Measurements from ENCODE around the gene USE1. TPM values are rescaled to one million over a fixed set of nuclear protein-coding genes. Genes with fewer than 3 reads are reported as not detected.

Gene USE1
- total and polyA plus RNA-seq, 4 donors, result 9.6 to 27.8 (median 18.1) TPM

GRCh38 chr19:17235300-17235970 lies 20.3 kb downstream of the USE1 start:
- Histone ChIP-seq H3K36me3 (ENCODE audit: control insufficient read depth in 4 of 4, insufficient read depth in 3 of 4, low read depth in 1 of 4, low read length in 3 of 4) (peaks cover 7 to 27% (median 16%) of the 10 kb centered on the region in 4 donors), H3K9me3 (ENCODE audit: control insufficient read depth in 4 of 4, low read length in 3 of 4) (no peaks in the 10 kb centered on the region), H3K4me3 (ENCODE audit: low read depth in 1 of 3, low read length in 3 of 3) (peak overlapping the region in 2 of 3 donors; percentile 23 to 51), H3K27ac (ENCODE audit: low read depth in 1 of 2, low read length in 2 of 2) (peak overlapping the region; percentile 40 to 46), H3K4me1 (ENCODE audit: control insufficient read depth in 4 of 4, insufficient read depth in 4 of 4, low read length in 3 of 4) (peaks cover 17 to 53% (median 40%) of the 10 kb centered on the region in 4 donors), H3K9ac (ENCODE audit: low read depth in 1 of 2, low read length in 2 of 2) (no peak overlapping the region), H3K27me3 (ENCODE audit: control insufficient read depth in 4 of 4, insufficient read depth in 4 of 4, low read length in 3 of 4) (no peaks in the 10 kb centered on the region)
- TF ChIP-seq CTCF (IDR thresholded peaks at IDR 0.05; ENCODE audit: low read depth, low read length, missing input control) (peak; percentile 21), RAD21 (IDR thresholded peaks at IDR 0.05) (peak in 1 of 2 donors; percentile 20), ZBTB33 (IDR thresholded peaks at IDR 0.05) (no peak)
- 29% methylated on average over 80 of the region's 80 CpGs for WGBS
- DNase-seq (ENCODE audit: low spot score), result peak; percentile 71

- Histone ChIP-seq H3K4me3 (ENCODE audit: low read depth in 1 of 3, low read length in 3 of 3) (peak overlapping the region in 1 of 3 donors; percentile 51), H3K9me3 (ENCODE audit: control insufficient read depth in 4 of 4, low read length in 3 of 4) (no peaks in the 10 kb centered on the region), H3K27ac (ENCODE audit: low read depth in 1 of 2, low read length in 2 of 2) (peak overlapping the region; percentile 41 to 46), H3K36me3 (ENCODE audit: control insufficient read depth in 4 of 4, insufficient read depth in 3 of 4, low read depth in 1 of 4, low read length in 3 of 4) (peaks cover 7 to 23% (median 16%) of the 10 kb centered on the region in 4 donors), H3K4me1 (ENCODE audit: control insufficient read depth in 4 of 4, insufficient read depth in 4 of 4, low read length in 3 of 4) (peaks cover 21 to 61% (median 48%) of the 10 kb centered on the region in 4 donors), H3K27me3 (ENCODE audit: control insufficient read depth in 4 of 4, insufficient read depth in 4 of 4, low read length in 3 of 4) (no peaks in the 10 kb centered on the region), H3K9ac (ENCODE audit: low read depth in 1 of 2, low read length in 2 of 2) (no peak overlapping the region)
- WGBS, result 23% methylated on average over 24 of the region's 27 CpGs
- DNase-seq (ENCODE audit: low spot score), result peak; percentile 53
- TF ChIP-seq JUND (IDR thresholded peaks at IDR 0.05), result no peak
- no peak for TF ChIP-seq RXRA (IDR thresholded peaks at IDR 0.05)
- peak; percentile 25 to 28 for TF ChIP-seq HNF4A (conservative IDR thresholded peaks at IDR 0.05)
- no peak for TF ChIP-seq TAF1 (conservative IDR thresholded peaks at IDR 0.05)
- TF ChIP-seq YY1 (IDR thresholded peaks at IDR 0.05), result no peak
- TF ChIP-seq NR2F2 (IDR thresholded peaks at IDR 0.05), result no peak
- no peak for TF ChIP-seq EGR1 (IDR thresholded peaks at IDR 0.05; ENCODE audit: low read depth in 2 of 2)
Measured at GRCh38 chr19:17235971-17236777, 21.0 kb downstream of the USE1 start.

GRCh38 chr19:17236811-17237543 lies 21.8 kb downstream of the USE1 start:
- Histone ChIP-seq H3K4me3 (ENCODE audit: low read depth in 1 of 3, low read length in 3 of 3) (no peak overlapping the region), H3K36me3 (ENCODE audit: control insufficient read depth in 4 of 4, insufficient read depth in 3 of 4, low read depth in 1 of 4, low read length in 3 of 4) (peaks cover 7 to 16% (median 13%) of the 10 kb centered on the region in 4 donors), H3K9ac (ENCODE audit: low read depth in 1 of 2, low read length in 2 of 2) (no peak overlapping the region), H3K4me1 (ENCODE audit: control insufficient read depth in 4 of 4, insufficient read depth in 4 of 4, low read length in 3 of 4) (peaks cover 25 to 67% (median 52%) of the 10 kb centered on the region in 4 donors), H3K9me3 (ENCODE audit: control insufficient read depth in 4 of 4, low read length in 3 of 4) (no peaks in the 10 kb centered on the region), H3K27me3 (ENCODE audit: control insufficient read depth in 4 of 4, insufficient read depth in 4 of 4, low read length in 3 of 4) (no peaks in the 10 kb centered on the region), H3K27ac (ENCODE audit: low read depth in 1 of 2, low read length in 2 of 2) (peak overlapping the region; percentile 41 to 46)
- no peak for DNase-seq (ENCODE audit: low spot score)
- 65% methylated on average over 18 of the region's 18 CpGs for WGBS
- TF ChIP-seq CTCF (IDR thresholded peaks at IDR 0.05; ENCODE audit: low read depth, low read length, missing input control) (no peak), TAF1 (conservative IDR thresholded peaks at IDR 0.05) (no peak), FOXA1 (IDR thresholded peaks at IDR 0.05) (no peak), HNF4G (IDR thresholded peaks at IDR 0.05) (no peak), EGR1 (IDR thresholded peaks at IDR 0.05; ENCODE audit: low read depth in 2 of 2) (no peak), HNF4A (conservative IDR thresholded peaks at IDR 0.05) (no peak), FOXA2 (IDR thresholded peaks at IDR 0.05) (no peak), ATF3 (IDR thresholded peaks at IDR 0.05) (no peak), RAD21 (IDR thresholded peaks at IDR 0.05) (no peak), ZBTB33 (IDR thresholded peaks at IDR 0.05) (no peak), MAX (IDR thresholded peaks at IDR 0.05) (no peak)
